22Rv1 (cell line): ENCODE results near the gene N4BP2.

Source experiments
- ZFX ChIP-seq: fragments of 450-650 bp; IDR thresholded peaks from 2 replicates; pipeline ENCODE4 v1.6.1; 2017; ENCODE audit warnings: antibody characterized with exemption, borderline replicate concordance
- TF ChIP-seq, protein P1 (sequence below): fragments of 450-650 bp; IDR thresholded peaks from 2 replicates; pipeline ENCODE4 v1.5.1; 2017; ENCODE audit warnings: mild to moderate bottlenecking

DNA sequence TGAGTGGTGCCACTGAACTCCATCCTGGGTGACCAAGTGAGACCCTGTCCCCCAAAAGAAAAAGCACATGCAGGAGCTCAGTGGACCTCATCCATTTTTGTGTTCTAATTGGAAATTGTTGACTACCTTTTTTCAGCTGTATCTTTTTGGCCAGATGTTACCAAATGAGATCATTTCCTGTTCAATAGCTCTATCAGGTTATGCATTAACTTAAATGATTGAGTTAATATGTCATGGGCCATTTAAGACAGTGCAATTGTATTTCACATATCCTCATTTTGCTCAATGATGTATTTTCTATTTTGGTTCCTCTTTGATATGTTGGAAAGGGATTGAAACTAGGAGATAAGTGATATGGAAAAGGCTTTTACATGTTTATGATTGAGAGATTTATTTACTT is 113.9 kb downstream of the N4BP2 start:
- TF ChIP-seq, protein P1, sequence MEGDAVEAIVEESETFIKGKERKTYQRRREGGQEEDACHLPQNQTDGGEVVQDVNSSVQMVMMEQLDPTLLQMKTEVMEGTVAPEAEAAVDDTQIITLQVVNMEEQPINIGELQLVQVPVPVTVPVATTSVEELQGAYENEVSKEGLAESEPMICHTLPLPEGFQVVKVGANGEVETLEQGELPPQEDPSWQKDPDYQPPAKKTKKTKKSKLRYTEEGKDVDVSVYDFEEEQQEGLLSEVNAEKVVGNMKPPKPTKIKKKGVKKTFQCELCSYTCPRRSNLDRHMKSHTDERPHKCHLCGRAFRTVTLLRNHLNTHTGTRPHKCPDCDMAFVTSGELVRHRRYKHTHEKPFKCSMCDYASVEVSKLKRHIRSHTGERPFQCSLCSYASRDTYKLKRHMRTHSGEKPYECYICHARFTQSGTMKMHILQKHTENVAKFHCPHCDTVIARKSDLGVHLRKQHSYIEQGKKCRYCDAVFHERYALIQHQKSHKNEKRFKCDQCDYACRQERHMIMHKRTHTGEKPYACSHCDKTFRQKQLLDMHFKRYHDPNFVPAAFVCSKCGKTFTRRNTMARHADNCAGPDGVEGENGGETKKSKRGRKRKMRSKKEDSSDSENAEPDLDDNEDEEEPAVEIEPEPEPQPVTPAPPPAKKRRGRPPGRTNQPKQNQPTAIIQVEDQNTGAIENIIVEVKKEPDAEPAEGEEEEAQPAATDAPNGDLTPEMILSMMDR = no peak
- TF ChIP-seq ZFX = no peak
